Psoas muscle (tissue), 8 donors: ENCODE results near the gene MAGEB17. TPM values are rescaled to one million over a fixed set of nuclear protein-coding genes. Genes with fewer than 3 reads are reported as not detected.

Experiments used
- ATAC-seq, 4 donors: fragments of 200-7000 bp; cut with Tn5 transposase; one replicate each; pipeline ENCODE4 v1.9.1; 2020; ENCODE audit warnings: moderate library complexity in 3 of 4, mild to moderate bottlenecking in 2 of 4
- DNase-seq, 2 donors: peaks; one replicate each; pipeline ENCODE4 v3.0.0-alpha.2; 2020
- H3K27ac ChIP-seq: fragments of 200-600 bp; one replicate; pipeline ENCODE4 v1.8.0; 2022
- H3K27me3 ChIP-seq, 3 donors: fragments of 200-600 bp in 1 of 3; one replicate each; pipeline versions ENCODE4 v1.6.1 to v1.8.0; 2013 to 2022; ENCODE audit warnings: low read length in 2 of 3, mild to moderate bottlenecking in 2 of 3, moderate library complexity in 1 of 3; ENCODE audit not compliant: insufficient read depth in 3 of 3
- H3K36me3 ChIP-seq, 2 donors: fragments of 200-600 bp in 1 of 2; one replicate each; pipeline versions ENCODE4 v1.6.1 to v1.8.0; 2013 to 2022; ENCODE audit warnings: low read depth in 1 of 2, mild to moderate bottlenecking in 1 of 2, moderate library complexity in 1 of 2; ENCODE audit not compliant: insufficient read depth in 1 of 2
- H3K4me1 ChIP-seq: fragments of 200-600 bp; one replicate; pipeline ENCODE4 v1.8.0; 2022
- H3K4me3 ChIP-seq: fragments of 200-600 bp; one replicate; pipeline ENCODE4 v1.8.0; 2022; ENCODE audit warnings: mild to moderate bottlenecking
- H3K9me3 ChIP-seq: fragments of 200-600 bp; one replicate; pipeline ENCODE4 v1.8.0; 2022
- WGBS, 3 donors: extraction: QIAGEN DNeasy Blood & Tissue Kit; methylation state at CpG; one replicate each; pipeline versions ENCODE4 v1.1.6 to v1.1.7; 2013; 5-methylcytosine and 5-hydroxymethylcytosine counted together
- intact Hi-C, 2 donors: fragments of 100-400 bp; cut with DNase I; formaldehyde crosslinking; loops; one replicate each; pipeline versions ENCODE4 v1.11.0 to v1.14.2; 2022
- polyA plus RNA-seq, 3 donors: library from polyadenylated mRNA; stranded (reverse); fragments of 200-250 nt; gene quantifications; one replicate each; pipeline ENCODE4 v1.2.3, GENCODE V29; 2013
- total RNA-seq, 4 donors: library from RNA; stranded (reverse); fragmentation: NEBNext Ultra II Directional in 2 of 4; extraction: Animal tissue kit (Norgen Biotek cat#: 25700) in 2 of 4; gene quantifications; one replicate each; pipeline versions ENCODE4 v1.2.1 to v1.2.4, GENCODE V29; 2021 to 2023
- TF ChIP-seq, protein P1 (sequence below): fragments of 200-600 bp; IDR thresholded peaks from one replicate; pipeline ENCODE4 v1.8.0; 2022; ENCODE audit warnings: antibody characterized with exemption
- donor health status: healthy with polysubstance abuse.
- donor health status: DM: no; HTN: no; CAD: no; lungs with moderate emphysema.
- donor health status: Bipolar disorder and iron deficiency.
- donor health status: healthy.
- donor health status: DM: yes; HTN: yes; CAD: no.
- donor health status: DM: no; HTN: no; CAD: no.
- donor health status: DM: no; HTN: no; CAD: no.
- donor health status: DM: yes; HTN: yes; CAD: no.

Gene MAGEB17
- total and polyA plus RNA-seq, 7 donors, result 0.08 to 0.26 (median 0.15) TPM; not detected in 3

- TF ChIP-seq, protein P1, sequence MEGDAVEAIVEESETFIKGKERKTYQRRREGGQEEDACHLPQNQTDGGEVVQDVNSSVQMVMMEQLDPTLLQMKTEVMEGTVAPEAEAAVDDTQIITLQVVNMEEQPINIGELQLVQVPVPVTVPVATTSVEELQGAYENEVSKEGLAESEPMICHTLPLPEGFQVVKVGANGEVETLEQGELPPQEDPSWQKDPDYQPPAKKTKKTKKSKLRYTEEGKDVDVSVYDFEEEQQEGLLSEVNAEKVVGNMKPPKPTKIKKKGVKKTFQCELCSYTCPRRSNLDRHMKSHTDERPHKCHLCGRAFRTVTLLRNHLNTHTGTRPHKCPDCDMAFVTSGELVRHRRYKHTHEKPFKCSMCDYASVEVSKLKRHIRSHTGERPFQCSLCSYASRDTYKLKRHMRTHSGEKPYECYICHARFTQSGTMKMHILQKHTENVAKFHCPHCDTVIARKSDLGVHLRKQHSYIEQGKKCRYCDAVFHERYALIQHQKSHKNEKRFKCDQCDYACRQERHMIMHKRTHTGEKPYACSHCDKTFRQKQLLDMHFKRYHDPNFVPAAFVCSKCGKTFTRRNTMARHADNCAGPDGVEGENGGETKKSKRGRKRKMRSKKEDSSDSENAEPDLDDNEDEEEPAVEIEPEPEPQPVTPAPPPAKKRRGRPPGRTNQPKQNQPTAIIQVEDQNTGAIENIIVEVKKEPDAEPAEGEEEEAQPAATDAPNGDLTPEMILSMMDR, result no peak
- H3K27ac ChIP-seq, result no peak overlapping the region
- H3K4me1 ChIP-seq, result no peaks in the 10 kb centered on the region
- no peak for DNase-seq
- H3K4me3 ChIP-seq, result no peak overlapping the region
- no peaks in the 10 kb centered on the region for H3K9me3 ChIP-seq
- no peak for ATAC-seq
- H3K36me3 ChIP-seq, result no peaks in the 10 kb centered on the region
- no peaks in the 10 kb centered on the region for H3K27me3 ChIP-seq
- intact Hi-C loops, result no loop called here
These were observed 45.2 kb downstream of the MAGEB17 start for GRCh38 chrX:16212436-16212835.

DNA sequence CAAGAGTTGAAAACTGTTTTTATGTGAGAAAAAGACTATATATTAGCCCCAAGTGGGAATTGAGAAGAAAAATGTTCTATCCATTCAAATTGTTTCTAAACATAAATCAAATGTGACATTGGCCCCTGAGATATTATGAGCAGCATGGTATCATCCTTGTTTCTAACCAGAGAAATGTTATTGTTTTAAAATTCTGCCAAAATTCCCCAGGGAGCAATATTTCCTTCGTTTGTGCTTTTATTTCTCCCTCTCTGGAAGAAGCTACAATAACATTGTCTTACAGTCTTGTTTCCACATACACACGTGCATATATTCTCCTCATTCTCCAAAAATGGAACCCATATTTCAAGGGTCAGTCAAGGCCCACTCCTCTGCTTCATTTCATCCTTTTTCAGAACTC, 46.7 kb downstream of the MAGEB17 start:
- no peaks in the 10 kb centered on the region for H3K27me3 ChIP-seq
- no peaks in the 10 kb centered on the region for H3K36me3 ChIP-seq
- no peaks in the 10 kb centered on the region for H3K4me1 ChIP-seq
- no peak overlapping the region for H3K4me3 ChIP-seq
- no peak overlapping the region for H3K27ac ChIP-seq
- 28 to 40% (median 38%) methylated on average over 2 of the region's 2 CpGs for WGBS, 3 donors
- DNase-seq (no peak), ATAC-seq (no peak)
- intact Hi-C loops, result no loop called here
- TF ChIP-seq, protein P1, result no peak
- H3K9me3 ChIP-seq, result no peaks in the 10 kb centered on the region

DNA sequence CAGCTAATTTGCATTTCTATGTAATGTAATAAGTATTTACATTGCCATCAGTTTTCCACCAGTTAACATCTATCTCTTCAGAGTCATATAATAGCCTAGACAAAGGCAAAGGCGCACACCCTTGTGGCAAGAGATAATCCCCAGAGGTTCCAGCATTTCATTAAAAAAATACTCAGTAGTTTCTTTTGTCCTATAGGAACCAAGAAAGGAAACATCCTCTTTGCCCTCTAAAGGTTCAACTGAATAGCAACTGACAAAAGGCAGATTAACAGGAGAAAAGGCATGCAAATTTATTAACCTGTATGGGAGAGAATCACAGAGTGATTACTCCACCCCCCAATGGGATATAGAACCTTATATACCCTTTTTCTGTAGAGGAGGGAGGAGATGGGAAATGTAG, 48.4 kb downstream of the MAGEB17 start:
- ATAC-seq, result no peak
- WGBS, 3 donors, result 62 to 82% (median 74%) methylated on average over 1 of the region's 1 CpG
- Histone ChIP-seq H3K27ac (no peak overlapping the region), H3K9me3 (no peaks in the 10 kb centered on the region), H3K4me1 (no peaks in the 10 kb centered on the region), H3K27me3 (no peaks in the 10 kb centered on the region), H3K4me3 (no peak overlapping the region), H3K36me3 (no peaks in the 10 kb centered on the region)
- TF ChIP-seq, protein P1, result no peak
- DNase-seq, result no peak
- intact Hi-C loops, result no loop called here

Other genes starting within 250 kb of the MAGEB17 start
- gene GRPR, start 43.9 kb upstream of the MAGEB17 start, total RNA-seq, result under 1 TPM; 0.32 to 0.60 (median 0.36) TPM
- under 1 TPM in 2 of 3 donors, not detected in 1; 0.05 to 0.06 TPM for gene GRPR, start 43.9 kb upstream of the MAGEB17 start, polyA plus RNA-seq